Uterus (tissue), 2 donors: Measurements from ENCODE around the gene NOX4.

Source experiments
- CTCF ChIP-seq, 4 experiments: fragments of 200-600 bp in 2 of 4; fragments of 450-650 bp in 2 of 4; sonication (generic) in 2 of 4; IDR thresholded peaks; one replicate each; pipeline ENCODE4 v1.5.1; 2016 to 2019; ENCODE audit warnings: antibody characterized with exemption in 4 of 4, mild to moderate bottlenecking in 2 of 4, moderate library complexity in 1 of 4
- POLR2A ChIP-seq, 2 donors: fragments of 450-650 bp; IDR thresholded peaks; one replicate each; pipeline ENCODE4 v1.6.1; 2016; ENCODE audit warnings: antibody characterized with exemption in 2 of 2, mild to moderate bottlenecking in 1 of 2, moderate library complexity in 1 of 2

GRCh38 chr11:89490602-89490980 is 584 bp downstream of the NOX4 start:
- TF ChIP-seq CTCF (IDR thresholded peaks at IDR 0.05) (peak in 1 of 4 experiments; percentile 3), POLR2A (IDR thresholded peaks at IDR 0.05) (no peak)
